Ishikawa (cell line): Measurements from ENCODE around the gene SDK2.
A peak's percentile ranks its signal among the peaks of the same experiment; 100 is the strongest.

Experiments used
- CEBPB ChIP-seq: IDR thresholded peaks from 2 replicates; pipeline ENCODE4 v1.6.1; 2012
- CREB1 ChIP-seq: IDR thresholded peaks from 2 replicates; pipeline ENCODE4 v1.6.1; 2012; ENCODE audit warnings: low read depth
- EGR1 ChIP-seq: IDR thresholded peaks from 2 replicates; pipeline ENCODE4 v1.6.1; 2012
- EP300 ChIP-seq: IDR thresholded peaks from 2 replicates; pipeline ENCODE4 v1.6.1; 2012; ENCODE audit warnings: borderline replicate concordance
- FOXM1 ChIP-seq: IDR thresholded peaks from 2 replicates; pipeline ENCODE4 v1.6.1; 2012; ENCODE audit warnings: low read depth, borderline replicate concordance
- NFIC ChIP-seq: IDR thresholded peaks from 2 replicates; pipeline ENCODE4 v1.6.1; 2012
- RAD21 ChIP-seq: IDR thresholded peaks from 2 replicates; pipeline ENCODE4 v1.6.1; 2012; ENCODE audit warnings: low read depth
- TAF1 ChIP-seq: IDR thresholded peaks from 2 replicates; pipeline ENCODE4 v1.6.1; 2012; ENCODE audit warnings: low read depth, mild to moderate bottlenecking
- TCF12 ChIP-seq: IDR thresholded peaks from 2 replicates; pipeline ENCODE4 v1.6.1; 2012; ENCODE audit warnings: low read depth
- TEAD4 ChIP-seq: IDR thresholded peaks from 2 replicates; pipeline ENCODE4 v1.6.1; 2012
- YY1 ChIP-seq: IDR thresholded peaks from 2 replicates; pipeline ENCODE4 v1.6.1; 2012; ENCODE audit warnings: low read depth
- ZBTB7A ChIP-seq: IDR thresholded peaks from 2 replicates; pipeline ENCODE4 v1.6.1; 2012; ENCODE audit warnings: low read depth
- TF ChIP-seq, protein P1 (sequence below): IDR thresholded peaks from 2 replicates; pipeline ENCODE4 v1.6.1; 2012; ENCODE audit warnings: low read depth, mild to moderate bottlenecking
- TF ChIP-seq, protein P2 (sequence below): IDR thresholded peaks from 2 replicates; pipeline ENCODE4 v1.6.1; 2012
- TF ChIP-seq, protein P3 (sequence below): IDR thresholded peaks from 2 replicates; pipeline ENCODE4 v1.6.1; 2012

SDK2 gene

DNA sequence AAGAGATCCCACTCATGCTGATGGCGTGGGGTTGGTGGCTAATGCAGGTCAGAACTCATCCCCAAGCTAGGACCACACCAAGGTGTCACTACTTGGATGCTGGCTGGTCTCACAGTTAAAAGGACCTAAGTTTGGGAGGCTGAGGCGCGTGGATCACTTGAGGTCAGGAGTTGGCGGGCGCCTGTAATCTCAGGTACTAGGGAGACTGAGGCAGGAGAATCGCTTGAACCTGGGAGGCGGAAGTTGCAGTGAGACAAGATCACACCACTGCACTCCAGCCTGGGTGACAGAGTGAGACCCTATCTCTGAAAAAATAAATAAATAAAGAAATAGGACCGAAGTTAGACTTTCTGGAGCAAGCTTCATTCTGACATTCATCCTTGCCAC, 325.8 kb downstream of the SDK2 start:
- TF ChIP-seq CEBPB (no peak), RAD21 (no peak), TCF12 (no peak), NFIC (no peak), EP300 (no peak), TEAD4 (no peak), YY1 (no peak), TAF1 (no peak), FOXM1 (no peak), EGR1 (no peak), CREB1 (no peak), ZBTB7A (no peak)
- TF ChIP-seq, protein P1, sequence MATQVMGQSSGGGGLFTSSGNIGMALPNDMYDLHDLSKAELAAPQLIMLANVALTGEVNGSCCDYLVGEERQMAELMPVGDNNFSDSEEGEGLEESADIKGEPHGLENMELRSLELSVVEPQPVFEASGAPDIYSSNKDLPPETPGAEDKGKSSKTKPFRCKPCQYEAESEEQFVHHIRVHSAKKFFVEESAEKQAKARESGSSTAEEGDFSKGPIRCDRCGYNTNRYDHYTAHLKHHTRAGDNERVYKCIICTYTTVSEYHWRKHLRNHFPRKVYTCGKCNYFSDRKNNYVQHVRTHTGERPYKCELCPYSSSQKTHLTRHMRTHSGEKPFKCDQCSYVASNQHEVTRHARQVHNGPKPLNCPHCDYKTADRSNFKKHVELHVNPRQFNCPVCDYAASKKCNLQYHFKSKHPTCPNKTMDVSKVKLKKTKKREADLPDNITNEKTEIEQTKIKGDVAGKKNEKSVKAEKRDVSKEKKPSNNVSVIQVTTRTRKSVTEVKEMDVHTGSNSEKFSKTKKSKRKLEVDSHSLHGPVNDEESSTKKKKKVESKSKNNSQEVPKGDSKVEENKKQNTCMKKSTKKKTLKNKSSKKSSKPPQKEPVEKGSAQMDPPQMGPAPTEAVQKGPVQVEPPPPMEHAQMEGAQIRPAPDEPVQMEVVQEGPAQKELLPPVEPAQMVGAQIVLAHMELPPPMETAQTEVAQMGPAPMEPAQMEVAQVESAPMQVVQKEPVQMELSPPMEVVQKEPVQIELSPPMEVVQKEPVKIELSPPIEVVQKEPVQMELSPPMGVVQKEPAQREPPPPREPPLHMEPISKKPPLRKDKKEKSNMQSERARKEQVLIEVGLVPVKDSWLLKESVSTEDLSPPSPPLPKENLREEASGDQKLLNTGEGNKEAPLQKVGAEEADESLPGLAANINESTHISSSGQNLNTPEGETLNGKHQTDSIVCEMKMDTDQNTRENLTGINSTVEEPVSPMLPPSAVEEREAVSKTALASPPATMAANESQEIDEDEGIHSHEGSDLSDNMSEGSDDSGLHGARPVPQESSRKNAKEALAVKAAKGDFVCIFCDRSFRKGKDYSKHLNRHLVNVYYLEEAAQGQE = no peak
- TF ChIP-seq, protein P2, sequence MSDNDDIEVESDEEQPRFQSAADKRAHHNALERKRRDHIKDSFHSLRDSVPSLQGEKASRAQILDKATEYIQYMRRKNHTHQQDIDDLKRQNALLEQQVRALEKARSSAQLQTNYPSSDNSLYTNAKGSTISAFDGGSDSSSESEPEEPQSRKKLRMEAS = no peak
- TF ChIP-seq, protein P3, sequence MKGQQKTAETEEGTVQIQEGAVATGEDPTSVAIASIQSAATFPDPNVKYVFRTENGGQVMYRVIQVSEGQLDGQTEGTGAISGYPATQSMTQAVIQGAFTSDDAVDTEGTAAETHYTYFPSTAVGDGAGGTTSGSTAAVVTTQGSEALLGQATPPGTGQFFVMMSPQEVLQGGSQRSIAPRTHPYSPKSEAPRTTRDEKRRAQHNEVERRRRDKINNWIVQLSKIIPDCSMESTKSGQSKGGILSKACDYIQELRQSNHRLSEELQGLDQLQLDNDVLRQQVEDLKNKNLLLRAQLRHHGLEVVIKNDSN = no peak

DNA sequence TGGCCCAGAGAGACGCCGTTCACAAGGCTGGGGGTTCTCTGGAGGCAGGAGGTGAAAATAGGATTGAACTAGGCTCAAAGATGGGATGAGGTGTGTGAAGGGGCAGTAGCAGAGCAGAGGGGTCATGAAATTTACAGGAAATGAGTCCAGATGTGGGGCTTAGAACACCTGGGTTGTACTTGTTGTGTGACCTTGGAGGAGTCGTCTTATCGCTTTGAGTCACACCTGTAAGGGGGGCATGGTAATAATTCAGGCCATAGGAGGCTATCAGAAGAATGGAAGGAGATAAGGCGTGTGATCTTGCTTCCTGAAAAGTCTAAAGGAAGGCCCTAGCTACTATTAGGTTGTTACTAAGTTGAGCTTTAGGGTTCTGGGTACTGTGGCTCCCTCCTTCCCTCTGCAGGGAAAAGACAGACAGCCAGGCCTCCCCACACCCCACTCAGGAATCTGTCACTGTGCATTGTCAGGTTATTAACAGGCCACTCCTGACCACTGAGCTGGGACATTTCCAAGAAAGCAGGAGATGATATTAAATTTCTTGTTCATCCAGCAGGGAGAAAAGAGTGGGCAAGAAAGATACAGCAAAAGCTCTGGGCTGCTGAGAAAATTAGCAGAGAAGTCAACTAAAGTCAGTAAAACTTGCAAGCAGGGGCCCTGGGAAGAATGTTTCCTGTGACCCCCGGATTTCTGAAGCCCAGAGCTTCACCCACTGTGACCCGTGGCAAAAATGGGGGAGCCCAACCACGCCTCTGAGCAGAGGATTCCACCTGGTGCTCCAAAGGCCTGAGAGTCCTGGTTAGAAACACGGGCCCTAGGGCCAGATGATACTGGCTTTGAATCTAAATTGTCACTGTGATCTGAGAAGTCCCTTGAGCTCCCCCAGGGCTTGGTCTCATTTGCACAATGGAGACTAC, 326.5 kb downstream of the SDK2 start:
- TF ChIP-seq TEAD4 = peak; percentile 51
- TF ChIP-seq, protein P3 = no peak
- peak; percentile 39 for TF ChIP-seq NFIC
- TF ChIP-seq, protein P2 = peak; percentile 28; the same call in 1 of the 2 replicates
- no peak for TF ChIP-seq EP300

DNA sequence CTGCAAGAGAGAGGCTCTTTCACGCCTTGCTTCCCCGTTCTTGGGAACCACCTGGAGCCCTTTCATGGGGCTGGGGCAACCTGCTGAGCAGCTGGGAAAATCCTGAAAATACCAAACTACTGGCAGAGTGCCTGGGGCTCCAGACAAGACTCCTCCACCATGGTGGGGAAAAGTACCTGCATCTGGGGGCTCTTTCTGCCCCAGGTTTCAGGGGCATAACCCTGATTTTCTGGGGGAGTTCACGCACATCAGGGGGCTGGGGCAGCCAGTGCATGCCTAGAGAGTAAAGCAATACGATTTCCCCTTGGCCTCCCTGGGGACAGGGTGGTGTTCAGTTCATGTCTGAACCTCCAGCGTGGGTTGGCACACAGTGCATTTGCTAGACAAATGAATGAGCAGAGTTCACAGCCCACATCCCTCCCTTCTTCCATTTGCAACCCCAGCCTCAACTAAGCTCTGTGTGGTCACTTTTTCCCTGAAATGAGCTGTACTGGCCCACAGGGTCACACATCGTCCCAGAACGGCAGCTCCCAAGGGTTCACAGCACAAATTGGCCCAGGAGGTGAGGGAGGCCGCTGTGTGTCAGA, 327.2 kb downstream of the SDK2 start:
- no peak; the same call in 1 of the 2 replicates for TF ChIP-seq EP300
- peak; percentile 50; the same call in 1 of the 2 replicates for TF ChIP-seq TCF12
- TF ChIP-seq, protein P3 = no peak
- peak; percentile 56; the same call in 1 of the 2 replicates for TF ChIP-seq NFIC
- TF ChIP-seq EGR1 = no peak
- no peak for TF ChIP-seq RAD21
- no peak for TF ChIP-seq CEBPB
- no peak for TF ChIP-seq YY1

DNA sequence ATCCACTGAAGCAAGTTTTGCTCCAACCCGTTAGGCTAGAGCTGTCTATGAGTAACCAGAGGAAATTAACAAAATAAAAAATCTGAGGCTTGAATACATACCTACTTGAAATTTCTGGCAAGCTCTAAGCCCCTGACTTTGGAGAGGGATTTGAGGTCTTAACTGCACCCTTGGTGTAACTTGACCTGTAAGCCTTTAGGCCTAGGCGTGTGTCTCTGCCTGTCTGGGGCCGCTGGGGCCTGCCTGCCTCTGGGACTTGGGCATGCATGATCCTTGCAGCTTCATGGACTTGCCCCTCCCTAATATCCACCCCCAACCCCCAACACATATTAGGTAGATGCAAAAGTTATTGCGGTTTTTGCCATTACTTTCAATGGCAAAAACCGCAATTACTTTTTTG, 328.8 kb downstream of the SDK2 start:
- TF ChIP-seq TAF1 (no peak), RAD21 (no peak), TEAD4 (no peak), YY1 (no peak), CEBPB (no peak)

DNA sequence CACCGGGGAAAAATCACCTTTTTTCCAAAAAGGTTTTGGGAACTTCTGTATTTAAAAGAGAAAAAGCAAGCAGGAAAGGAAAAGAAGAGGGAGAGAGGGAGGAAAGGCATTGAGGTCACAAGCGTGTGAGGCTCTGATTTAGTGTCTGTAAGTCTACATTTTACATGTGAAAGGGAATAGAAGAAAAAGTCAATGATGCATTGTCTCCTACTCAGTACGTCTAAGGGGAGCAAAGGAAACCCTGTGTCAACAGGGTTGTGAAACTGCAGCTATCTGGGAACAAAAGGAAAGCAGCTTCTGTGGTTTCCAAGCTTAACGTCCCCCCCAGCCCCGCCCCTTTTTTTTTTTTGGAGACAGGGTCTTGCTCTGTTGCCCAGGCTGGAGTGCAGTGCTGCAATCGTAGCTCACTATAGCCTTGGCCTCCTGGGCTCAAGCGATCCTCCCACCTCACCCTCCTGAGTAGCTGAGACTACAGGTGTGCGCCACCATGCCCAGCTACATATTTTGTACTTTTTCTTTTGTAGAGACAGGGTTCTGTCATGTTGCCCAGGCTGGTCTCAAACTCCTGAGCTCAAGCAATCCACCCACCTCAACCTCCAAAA, 330.6 kb downstream of the SDK2 start:
- TF ChIP-seq, protein P3 = no peak
- TF ChIP-seq FOXM1 (no peak), TAF1 (no peak), TCF12 (no peak), EGR1 (no peak)

DNA sequence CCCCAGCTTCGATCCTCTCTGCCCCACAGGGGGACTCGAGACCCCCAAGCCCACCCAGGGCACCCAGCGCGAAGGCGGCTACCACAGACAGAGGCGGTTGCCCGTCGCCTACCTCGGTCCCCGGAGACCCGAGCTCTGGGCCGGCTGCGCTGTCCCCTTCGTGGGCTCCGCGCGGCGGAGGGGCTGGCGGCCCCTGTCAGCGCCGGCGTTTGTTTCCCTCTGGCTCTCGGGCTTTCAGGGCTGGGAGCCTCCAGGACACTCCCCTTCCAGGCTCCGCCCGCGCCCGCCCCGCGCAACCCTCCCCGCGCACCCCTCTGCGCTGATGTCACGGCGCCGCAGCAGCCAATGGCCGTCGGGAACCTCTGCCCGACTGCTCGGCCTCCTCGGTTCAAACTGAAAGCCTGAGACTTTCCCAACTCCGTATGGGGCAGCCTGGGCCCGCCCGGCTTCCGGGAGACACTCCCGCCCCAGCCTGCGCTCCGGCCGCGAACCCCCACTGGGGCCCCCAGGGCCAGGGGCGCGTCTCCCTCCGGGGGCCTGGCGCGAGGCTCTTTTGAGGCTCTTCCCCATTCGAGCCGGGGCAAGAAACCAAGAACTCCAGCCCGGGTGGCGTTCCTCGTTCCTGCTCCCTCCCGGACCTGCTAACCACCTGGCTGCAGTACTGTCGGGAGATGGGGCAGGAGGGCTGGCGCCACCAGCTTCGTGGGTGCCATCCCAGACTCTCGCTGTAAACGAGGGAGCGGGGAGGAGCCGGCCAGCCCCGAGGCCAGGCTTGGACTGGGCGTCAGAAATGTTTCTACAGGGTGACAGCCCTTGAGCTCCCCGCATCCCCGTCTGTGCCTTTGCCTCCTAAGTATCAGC, 332.2 kb downstream of the SDK2 start, which contains the start of gene CDC42EP4:
CDC42EP4 (minus strand) TSS at position 221 of the 861 bp plus-strand sequence. CDS start 25,501 bp downstream, outside the sequence.
- TF ChIP-seq CREB1 = peak; percentile 78
- peak; percentile 89 for TF ChIP-seq TAF1
- peak; percentile 20; the same call in 1 of the 2 replicates for TF ChIP-seq TEAD4
- TF ChIP-seq TCF12 = peak; percentile 46; the same call in 1 of the 2 replicates
- TF ChIP-seq, protein P3 = no peak
- TF ChIP-seq, protein P1 = no peak
- TF ChIP-seq CEBPB = peak; percentile 1; the same call in 1 of the 2 replicates
- TF ChIP-seq, protein P2 = peak; percentile 78
- peak; percentile 100 for TF ChIP-seq ZBTB7A
- TF ChIP-seq EP300 = peak; percentile 22; the same call in 1 of the 2 replicates
- TF ChIP-seq EGR1 = no peak
- no peak; the same call in 1 of the 2 replicates for TF ChIP-seq RAD21
- TF ChIP-seq NFIC = no peak; the same call in 1 of the 2 replicates
- 0 out of 2 replicates have a peak, but pooled peaks have one; percentile 39 for TF ChIP-seq FOXM1
- peak; percentile 52 for TF ChIP-seq YY1
